GM19395 (cell line): ENCODE results near the gene SMAD4.
"Not testable (repeated sequence)": the region's sequence is repeated elsewhere in the genome, so short reads cannot be mapped to it uniquely, and the experiment has no call there.

Source experiments
- ATAC-seq: cut with Tn5 transposase; IDR thresholded peaks from one replicate; pipeline ENCODE4 v1.9.1; 2021; ENCODE audit warnings: mild to moderate bottlenecking, moderate library complexity; ENCODE audit not compliant: unreplicated experiment

SMAD4 gene

DNA sequence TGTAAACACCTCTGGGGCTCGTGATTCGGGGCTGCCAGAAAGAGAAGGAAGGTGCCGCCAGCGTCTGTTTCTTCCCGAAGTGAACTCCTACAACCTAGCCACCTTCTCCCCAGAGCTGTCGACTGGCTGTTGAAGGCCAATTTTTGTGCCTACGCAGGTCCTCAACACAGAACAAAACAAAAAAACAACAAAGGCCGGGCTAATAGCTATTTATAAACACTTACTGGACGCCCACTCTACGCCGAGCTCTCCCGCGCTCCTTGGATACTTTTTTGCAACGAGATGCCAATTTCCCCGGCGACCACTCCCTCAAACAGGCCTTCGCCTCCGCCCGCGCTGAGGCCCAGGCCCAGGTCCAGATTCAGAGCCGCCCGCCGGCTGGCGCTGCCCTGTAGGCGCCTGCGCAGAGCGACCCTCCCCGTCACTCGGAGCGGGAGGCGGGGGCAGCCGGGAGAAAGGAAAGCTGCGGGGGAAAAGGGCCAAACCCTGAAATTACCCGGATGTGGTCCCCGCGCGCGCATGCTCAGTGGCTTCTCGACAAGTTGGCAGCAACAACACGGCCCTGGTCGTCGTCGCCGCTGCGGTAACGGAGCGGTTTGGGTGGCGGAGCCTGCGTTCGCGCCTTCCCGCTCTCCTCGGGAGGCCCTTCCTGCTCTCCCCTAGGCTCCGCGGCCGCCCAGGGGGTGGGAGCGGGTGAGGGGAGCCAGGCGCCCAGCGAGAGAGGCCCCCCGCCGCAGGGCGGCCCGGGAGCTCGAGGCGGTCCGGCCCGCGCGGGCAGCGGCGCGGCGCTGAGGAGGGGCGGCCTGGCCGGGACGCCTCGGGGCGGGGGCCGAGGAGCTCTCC lies at the start of gene SMAD4:
SMAD4 (plus strand) TSS at position 520 of the 843 bp plus-strand sequence. CDS start 16,834 bp downstream, outside the sequence.
- peak; percentile 78 for ATAC-seq

DNA sequence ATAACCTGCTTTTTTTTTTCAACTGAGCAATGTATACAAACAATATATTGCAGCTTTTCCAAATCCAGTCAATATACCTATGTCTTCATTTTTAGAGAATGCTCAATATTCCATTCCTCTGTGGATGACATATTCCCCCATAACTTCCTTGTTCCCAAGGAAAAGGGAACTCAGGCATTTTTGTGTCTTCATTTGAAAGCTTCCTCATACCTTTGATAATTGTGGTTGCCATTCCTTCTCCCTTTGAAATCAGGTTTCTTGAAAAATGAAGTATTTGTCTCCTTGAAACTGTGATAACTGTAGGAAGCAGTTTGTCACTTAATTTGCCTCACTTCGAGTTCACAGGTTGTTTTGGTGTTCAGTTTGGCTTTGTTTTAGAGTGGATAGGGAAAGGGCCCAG lies 48.6 kb upstream of the SMAD4 start:
- ATAC-seq: no peak

DNA sequence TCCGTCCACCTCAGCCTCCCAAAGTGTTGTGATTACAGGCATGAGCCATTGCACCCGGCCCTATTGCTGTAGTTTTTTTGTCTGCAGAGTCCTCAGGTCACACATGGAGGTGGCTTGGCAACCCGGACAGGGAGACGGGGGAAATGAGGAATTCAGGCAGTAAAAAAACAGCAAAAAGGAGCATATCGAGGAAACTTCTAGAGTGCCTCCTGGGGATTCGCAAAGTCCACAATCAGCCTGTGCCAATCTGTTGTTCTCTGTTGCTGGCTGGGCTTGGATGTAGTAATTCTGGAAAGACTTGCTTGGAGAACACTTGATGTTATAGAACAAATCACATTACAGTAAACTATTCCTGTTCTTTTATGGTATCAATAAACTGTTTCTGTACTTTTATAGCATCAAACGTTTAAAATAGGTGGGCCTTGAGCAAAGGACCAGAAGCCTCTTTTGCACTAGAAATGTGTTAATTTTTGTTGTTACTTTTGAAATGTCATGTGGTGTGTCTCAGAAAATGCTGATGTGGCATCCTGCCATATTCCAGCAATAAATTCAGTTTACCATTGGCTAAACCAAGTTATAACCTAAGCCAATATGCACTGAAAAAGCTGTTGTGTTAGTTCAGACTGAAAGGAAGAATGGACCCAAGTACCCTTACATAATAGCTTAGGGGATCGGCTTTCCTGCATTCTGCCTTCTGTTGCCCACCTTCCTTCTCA lies 47.8 kb upstream of the SMAD4 start:
- ATAC-seq: no peak

DNA sequence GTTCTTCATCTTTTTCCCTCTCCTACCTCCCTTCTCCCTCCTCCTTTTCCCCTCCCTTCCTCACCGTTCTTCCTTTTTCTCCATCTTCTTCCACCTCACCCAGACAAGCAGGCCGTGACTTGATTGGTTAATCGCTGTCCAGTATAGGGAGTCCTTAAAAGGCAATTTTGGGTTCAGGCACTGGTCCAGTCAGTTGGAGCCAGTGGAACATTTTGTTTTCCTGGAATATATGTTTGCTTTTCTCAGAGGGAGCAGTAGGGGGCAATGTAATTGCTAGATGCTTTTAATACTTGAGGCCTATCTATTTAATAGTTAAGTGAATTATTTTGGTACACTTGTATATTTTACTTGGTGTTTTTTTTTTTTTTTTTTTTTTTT lies 47.2 kb upstream of the SMAD4 start:
- ATAC-seq: no peak

DNA sequence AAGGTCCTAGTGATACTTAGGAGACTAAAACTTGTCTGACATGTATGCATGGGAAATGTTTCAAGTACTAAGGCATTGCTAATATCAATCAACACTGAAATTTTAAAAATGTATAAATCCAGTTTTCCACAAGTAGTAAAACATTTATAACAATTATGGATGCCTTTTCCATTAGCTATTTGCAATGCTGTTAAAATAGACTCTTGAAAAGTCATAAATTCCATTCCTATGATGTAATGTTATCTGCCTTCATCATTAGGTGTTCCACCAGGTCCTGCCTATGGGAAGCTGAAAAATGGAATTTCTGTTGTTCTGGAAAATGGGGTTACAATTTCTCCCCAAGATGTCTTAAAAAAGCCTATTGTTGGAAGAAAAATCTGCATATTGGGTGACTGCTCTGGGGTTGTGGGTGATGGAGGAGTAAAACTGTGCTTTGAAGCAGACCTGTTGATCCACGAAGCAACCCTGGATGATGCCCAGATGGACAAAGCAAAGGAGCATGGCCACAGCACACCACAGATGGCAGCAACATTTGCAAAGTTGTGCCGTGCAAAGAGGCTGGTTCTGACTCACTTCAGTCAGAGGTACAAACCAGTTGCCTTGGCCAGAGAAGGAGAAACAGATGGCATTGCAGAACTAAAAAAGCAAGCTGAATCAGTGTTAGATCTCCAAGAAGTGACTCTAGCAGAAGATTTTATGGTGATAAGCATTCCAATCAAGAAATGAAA lies 43.5 kb upstream of the SMAD4 start:
- no peak for ATAC-seq

DNA sequence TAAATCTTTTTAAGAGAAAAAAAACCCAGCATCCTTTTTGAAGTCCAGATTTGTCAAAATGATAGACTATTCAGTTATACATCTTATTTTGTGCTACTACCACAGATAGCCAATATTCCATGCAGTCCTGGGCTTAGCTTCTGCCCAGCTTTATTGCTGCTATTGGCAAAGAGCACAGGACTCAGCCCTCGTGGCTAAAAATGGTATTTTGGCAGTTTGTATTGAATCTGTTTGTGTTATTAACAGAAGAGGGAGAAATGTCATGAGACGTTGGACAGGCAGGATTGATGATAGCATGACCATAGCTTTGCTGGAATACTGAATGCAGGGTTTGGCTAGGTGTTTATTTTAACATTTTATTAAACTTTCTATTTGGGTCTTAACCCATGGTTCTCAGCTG lies 42.8 kb upstream of the SMAD4 start:
- ATAC-seq: no peak

DNA sequence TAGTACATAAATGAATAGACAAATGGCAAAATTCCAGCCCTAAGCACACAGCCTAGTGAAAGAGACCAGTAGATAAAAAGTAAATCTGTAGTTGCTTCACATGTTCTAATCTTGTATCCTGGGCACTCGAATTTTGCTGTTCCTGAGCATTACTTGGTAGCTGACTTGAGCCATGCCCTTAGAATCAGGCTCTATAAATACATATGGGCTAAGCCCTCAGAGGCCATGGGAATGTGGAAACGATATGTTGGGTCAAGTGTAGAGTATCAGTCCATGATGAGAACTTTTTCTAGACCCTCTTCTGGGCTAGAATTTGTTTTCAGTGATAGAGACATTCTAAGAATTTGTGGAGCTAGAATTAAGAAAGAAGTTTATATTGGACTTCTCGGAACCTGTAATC lies 40.3 kb upstream of the SMAD4 start:
- no peak for ATAC-seq

DNA sequence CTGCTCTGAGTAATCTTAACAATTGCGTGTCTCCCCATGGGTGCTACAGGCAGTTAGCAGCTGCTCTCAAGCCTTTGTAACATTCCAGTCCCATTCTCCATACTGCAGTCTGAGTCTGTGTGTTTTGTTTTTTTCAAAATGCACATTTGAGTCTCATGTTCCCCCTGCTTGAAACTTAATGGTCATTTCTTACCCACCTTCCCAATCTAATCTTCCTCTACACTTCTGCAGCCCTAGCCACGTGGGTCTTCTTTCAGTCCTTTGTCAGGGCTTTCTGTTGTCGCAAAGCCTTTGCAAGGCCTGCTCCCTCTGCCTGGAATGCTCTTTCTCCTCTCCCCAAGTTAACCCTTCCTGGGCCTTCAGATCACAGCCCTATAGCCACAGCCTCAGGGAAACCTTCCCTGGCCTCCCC lies 37.7 kb upstream of the SMAD4 start:
- no peak for ATAC-seq

DNA sequence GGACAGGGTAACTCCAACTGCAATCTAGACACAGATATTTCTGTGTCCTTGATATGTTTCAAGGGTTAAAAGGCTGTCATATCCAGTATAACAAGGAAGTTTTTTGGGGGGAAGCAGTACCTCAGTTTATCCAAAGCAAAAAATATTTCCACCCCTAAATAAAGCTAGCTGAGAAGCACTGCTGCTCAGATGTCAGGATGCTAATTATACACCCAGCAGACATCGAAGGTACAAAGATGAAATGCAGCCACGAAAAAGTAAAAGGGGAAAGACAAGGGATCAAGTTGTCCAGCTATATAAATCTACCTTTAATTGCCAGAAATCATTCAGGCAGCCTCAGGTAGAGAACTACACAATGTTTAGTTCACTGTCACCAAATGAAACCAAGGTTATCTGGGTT lies 36.0 kb upstream of the SMAD4 start:
- no peak for ATAC-seq

DNA sequence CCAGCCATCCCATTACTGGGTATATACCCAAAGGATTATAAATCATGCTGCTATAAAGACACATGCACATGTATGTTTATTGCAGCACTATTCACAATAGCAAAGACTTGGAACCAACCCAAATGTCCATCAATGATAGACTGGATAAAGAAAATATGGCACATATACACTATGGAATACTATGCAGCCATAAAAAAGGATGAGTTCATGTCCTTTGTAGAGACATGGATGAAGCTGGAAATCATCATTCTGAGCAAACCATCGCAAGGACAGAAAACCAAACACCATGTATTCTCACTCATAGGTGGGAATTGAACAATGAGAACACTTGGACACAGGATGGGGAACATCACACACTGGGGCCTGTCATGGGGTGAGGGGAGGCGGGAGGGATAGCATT lies 26.8 kb upstream of the SMAD4 start:
- ATAC-seq: not testable (repeated sequence)

DNA sequence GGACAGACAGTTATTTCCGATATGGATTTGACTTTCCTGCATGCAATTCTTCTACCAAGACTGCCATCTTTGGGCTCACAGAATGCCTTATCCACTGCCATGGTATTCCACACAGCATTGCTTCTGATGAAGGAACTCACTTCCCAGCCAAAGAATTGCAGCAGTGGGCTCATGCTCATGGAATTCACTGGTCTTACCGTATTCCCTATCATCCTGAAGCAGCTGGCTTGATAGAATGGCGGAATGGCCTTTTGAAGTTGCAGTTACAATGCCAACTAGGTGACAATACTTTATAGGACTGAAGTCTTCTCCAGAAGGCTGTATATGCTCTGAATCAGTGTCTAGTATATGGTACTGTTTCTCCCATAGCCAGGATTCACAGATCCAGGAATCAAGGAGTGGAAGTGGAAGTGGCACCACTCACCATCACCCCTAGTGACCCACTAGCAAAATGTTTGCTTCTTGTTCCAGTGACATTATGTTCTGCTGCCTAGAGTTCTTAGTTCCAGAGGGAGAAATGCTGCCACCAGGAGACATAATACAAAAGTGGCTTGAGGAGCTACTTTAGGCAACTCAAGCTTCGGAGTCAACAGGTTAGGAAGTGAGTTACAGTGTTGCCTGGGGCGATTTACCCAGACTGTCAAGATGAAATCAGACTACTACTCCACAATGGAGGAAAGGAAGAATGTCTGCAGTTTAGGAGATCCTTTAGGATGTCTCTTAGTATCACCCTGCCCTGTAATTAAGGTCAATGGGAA lies 23.8 kb upstream of the SMAD4 start:
- no peak for ATAC-seq

DNA sequence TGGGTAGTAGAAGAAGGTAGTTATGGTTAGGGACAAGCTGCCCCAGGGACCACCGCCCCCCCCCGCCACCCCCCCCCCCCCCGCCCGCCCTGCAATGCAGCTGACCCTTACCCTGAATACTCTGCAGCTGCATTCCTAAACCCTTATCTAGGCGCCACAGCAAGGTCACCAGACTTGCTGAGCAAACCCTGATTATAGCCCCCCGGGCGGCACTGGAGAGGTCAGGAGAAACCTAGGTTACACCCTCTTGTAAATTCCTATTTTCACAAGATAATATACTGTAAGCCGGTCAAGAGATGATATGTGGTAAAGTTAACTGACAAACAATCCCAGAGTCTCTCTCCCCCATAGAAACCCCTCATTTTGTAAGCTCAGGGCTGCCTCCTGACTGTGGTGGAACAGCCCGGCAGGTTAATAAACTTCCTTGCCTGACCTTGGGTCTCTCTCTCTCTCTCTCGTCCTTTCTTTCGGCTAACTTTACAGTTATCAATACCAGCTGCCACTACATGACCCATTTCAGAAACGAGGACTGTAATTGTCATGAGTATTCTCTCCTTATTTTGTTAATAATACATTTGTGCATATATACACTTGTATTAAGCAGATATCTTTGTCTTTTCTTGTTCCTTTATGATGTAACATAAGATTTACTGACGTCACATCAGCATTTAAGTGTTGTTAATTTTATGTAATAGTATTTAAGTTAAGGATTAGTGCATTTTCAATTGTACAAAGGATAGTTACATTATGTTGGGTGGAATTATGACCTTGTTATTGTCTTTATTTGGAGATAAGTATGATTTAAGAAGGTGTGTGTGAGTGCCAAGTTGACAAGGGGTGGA lies 22.8 kb upstream of the SMAD4 start:
- ATAC-seq: no peak

DNA sequence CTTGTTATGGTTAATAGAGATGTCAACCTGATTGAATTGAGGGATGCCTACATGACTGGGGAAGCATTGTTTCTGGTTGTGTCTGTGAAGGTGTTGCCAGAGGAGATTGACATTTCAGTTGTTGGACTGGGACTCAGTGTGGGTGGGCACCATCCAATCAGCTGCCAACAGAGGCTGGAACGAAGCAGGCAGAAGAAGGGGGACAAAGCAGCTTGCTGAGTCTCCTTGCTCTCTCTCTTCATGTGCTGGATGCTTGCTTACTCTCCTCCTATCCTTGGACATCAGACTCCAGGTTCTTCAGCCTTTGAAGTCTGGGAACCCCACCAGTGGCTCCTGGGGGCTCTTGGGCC lies 22.2 kb upstream of the SMAD4 start:
- ATAC-seq: no peak

DNA sequence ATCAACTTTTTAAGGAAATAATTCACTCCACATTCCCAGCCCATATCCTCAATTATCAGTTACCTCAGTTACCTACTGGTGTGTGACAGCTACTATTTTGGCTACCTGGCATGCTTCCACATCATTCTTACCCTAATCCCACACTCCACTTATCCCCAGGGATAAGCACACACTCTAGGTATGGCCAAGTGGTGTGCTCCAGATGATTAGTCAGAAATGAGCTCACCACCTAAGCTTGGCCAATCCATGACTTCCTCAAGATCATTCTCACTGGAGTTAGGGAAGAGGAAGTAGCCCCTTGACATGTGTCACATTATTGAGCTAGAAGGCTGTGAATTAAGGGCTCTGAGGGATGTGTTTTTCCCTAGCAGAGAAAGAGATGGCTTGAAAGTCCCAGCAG lies 20.9 kb upstream of the SMAD4 start:
- ATAC-seq: no peak

DNA sequence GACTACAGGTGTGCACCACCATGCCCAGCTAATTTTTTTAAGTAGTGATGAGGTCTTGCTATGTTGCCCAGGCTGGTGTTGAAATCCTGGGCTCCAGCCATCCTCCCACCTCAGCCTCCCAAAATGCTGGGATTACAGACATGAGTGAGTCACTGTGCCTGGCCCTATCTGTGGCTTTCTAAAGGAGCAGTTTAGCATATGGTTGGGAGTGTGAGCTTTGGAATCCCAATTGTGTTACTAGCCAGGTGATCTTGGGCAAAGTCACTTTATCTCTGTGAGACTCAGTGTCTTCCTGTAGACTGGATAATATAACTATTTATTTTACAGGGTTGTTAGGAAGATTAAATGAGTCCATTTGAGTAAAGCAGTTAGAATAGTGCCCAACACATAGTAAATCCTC lies 19.8 kb upstream of the SMAD4 start:
- ATAC-seq: no peak

DNA sequence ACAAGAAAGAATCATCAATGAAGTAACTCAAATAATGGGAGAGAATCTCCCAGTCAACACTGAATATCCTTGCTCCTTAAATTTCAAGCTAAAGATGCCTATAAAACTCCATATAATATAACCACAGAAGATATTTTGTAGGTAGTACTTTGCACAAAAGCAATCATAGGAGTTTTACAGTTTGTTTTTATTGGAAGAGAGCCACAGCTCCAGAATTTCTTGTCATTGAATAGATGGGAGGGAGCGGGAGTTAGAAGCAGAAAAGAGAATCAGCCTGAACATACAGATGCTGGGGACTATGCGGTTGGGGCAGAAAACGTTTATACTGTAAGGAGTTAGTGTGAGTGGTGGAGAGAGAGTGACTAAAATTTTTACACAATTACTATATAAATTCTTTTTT lies 18.3 kb upstream of the SMAD4 start:
- no peak for ATAC-seq

DNA sequence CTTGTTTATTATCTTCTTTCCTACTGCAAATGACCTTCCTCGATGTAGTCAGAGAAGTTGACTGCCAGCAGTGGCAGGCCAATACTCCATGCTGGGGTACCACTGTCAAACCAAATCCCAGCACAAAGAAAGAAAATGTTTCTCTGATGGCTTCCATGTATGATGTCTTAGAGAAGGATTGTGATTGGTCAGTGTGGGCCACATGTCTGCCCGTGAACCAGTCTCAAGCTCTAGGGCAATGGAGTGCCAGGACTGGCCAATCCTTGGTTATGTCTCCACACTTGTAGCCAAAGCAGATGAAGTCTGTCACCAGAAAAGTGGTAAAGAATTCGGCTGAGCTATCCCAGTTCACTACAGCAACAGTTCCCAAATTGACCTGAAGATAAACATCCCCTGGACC lies 17.6 kb upstream of the SMAD4 start:
- ATAC-seq: no peak

DNA sequence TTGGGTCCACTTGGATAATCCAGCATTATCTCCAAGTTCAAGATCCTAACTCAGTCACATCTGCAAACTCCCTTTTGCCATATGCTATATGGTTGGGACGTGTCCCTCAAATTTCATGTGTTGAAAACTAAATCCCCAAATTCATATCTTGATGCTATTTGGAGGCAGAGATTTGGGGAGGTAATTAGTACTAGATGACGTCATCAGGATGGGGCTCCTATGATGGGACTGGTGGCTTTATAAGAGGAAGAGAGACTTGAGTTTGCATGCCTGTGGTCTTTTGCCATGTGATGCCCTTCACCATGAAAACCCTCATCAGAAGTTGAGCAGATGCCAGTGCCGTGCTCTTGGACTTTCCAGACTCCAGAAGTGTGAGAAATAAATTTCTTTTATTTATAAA lies 16.8 kb upstream of the SMAD4 start:
- ATAC-seq: no peak

DNA sequence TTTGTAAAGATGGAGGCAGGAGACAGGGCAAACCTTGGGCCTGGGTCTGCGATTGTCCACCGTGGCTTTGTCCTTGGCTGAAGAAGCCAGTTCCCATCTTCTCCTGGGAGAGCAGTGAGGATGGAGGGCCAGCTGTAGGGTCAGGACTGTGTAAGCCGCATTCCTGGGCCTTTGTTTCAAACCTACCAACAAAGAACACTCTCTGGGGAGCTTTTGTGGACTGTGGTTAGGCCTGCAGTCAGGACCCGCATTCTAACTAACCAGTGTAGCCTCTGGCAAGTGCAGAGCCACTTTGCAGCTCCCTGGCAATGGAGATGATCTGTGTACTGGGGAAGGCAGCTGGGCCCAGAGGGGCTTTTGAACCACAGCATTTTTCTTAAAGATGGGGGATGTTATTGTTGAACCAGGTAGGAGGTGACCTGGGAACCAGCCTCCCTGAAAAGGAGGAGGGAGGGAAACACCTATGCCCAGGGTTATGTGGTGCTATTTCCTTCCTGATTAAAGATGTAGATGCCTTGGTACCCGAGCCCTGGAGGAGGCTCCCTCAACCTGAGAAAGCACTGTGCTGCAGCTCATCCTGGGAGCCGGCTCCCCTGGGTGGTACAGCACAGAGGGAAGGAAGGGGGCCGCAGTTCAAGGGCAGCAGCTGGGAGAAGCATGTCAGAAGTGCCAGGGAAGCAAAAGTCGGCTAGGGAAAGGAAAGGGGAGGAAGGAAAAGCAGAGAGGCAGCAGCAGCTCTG lies 12.7 kb upstream of the SMAD4 start:
- no peak for ATAC-seq

DNA sequence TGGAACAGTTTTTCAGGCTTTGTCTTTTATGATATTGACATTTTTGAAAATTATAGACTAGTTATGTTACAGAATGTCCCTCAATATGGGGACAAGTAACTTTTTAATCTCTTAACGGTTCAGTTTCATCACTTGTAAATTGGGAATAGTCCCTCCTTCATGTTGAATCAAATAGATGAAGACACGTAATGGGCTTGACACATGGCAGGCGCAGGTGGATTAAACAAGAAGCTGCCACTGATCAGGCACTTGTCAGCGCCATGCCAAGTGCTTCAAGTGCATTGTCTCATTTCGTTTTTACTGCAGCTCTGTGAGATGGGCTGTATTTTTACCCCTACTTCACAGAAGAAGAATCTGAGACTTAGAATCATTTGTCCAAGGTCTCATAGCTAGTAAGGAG lies 9.5 kb upstream of the SMAD4 start:
- ATAC-seq: no peak
